ENCODE results near the gene FGD5. TPM values are rescaled to one million over a fixed set of nuclear protein-coding genes. Genes with fewer than 3 reads are reported as not detected.

FGD5 gene
- total and polyA plus RNA-seq, 8 donors: 1.2 to 34.1 (median 9.0) TPM

- Histone ChIP-seq H3K4me3 (no peak overlapping the region), H3K27me3 (no peaks in the 10 kb centered on the region), H3K9me3 (peaks cover 0 to 5% (median under 1%) of the 10 kb centered on the region in 4 donors), H3K4me1 (no peaks in the 10 kb centered on the region), H3K36me3 (no peaks in the 10 kb centered on the region), H3K27ac (no peak overlapping the region)
- no peak for DNase-seq
- WGBS, 5 donors: 81 to 89% (median 86%) methylated on average over 6 of the region's 6 CpGs
- TF ChIP-seq POLR2AphosphoS5 (IDR thresholded peaks at IDR 0.05) (no peak), POLR2A (IDR thresholded peaks at IDR 0.05) (no peak), EP300 (IDR thresholded peaks at IDR 0.05) (no peak)
- TF ChIP-seq, protein P1, sequence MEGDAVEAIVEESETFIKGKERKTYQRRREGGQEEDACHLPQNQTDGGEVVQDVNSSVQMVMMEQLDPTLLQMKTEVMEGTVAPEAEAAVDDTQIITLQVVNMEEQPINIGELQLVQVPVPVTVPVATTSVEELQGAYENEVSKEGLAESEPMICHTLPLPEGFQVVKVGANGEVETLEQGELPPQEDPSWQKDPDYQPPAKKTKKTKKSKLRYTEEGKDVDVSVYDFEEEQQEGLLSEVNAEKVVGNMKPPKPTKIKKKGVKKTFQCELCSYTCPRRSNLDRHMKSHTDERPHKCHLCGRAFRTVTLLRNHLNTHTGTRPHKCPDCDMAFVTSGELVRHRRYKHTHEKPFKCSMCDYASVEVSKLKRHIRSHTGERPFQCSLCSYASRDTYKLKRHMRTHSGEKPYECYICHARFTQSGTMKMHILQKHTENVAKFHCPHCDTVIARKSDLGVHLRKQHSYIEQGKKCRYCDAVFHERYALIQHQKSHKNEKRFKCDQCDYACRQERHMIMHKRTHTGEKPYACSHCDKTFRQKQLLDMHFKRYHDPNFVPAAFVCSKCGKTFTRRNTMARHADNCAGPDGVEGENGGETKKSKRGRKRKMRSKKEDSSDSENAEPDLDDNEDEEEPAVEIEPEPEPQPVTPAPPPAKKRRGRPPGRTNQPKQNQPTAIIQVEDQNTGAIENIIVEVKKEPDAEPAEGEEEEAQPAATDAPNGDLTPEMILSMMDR (IDR thresholded peaks at IDR 0.05): no peak
- intact Hi-C loops (cut with DNase I; ENCODE audit: low total_unique reads): no loop called here
Observed at GRCh38 chr3:14773691-14774128, 45.1 kb upstream of the FGD5 start.

- H3K4me3 ChIP-seq: no peak overlapping the region
- 56 to 68% (median 59%) methylated on average over 8 to 12 of the region's 12 CpGs for WGBS, 5 donors
- intact Hi-C loops (cut with DNase I; ENCODE audit: low total_unique reads): no loop called here
- H3K27ac ChIP-seq: no peak overlapping the region
- peaks cover 0 to 13% (median 4%) of the 10 kb centered on the region in 4 donors for H3K9me3 ChIP-seq
- no peaks in the 10 kb centered on the region for H3K36me3 ChIP-seq
- TF ChIP-seq POLR2A (IDR thresholded peaks at IDR 0.05) (no peak), EP300 (IDR thresholded peaks at IDR 0.05) (no peak), POLR2AphosphoS5 (IDR thresholded peaks at IDR 0.05) (no peak)
- TF ChIP-seq, protein P1 (IDR thresholded peaks at IDR 0.05): no peak
- no peaks in the 10 kb centered on the region for H3K4me1 ChIP-seq
- no peaks in the 10 kb centered on the region for H3K27me3 ChIP-seq
- DNase-seq: peak; percentile 23 to 25
Observed at GRCh38 chr3:14774431-14774830, 44.3 kb upstream of the FGD5 start.

GRCh38 chr3:14775011-14775410, 43.8 kb upstream of the FGD5 start:
- TF ChIP-seq, protein P1 (IDR thresholded peaks at IDR 0.05): no peak
- TF ChIP-seq POLR2AphosphoS5 (IDR thresholded peaks at IDR 0.05) (no peak), POLR2A (IDR thresholded peaks at IDR 0.05) (no peak), EP300 (IDR thresholded peaks at IDR 0.05) (no peak)
- WGBS, 5 donors: 86 to 94% (median 91%) methylated on average over 7 of the region's 7 CpGs
- intact Hi-C loops (cut with DNase I; ENCODE audit: low total_unique reads): no loop called here

DNA sequence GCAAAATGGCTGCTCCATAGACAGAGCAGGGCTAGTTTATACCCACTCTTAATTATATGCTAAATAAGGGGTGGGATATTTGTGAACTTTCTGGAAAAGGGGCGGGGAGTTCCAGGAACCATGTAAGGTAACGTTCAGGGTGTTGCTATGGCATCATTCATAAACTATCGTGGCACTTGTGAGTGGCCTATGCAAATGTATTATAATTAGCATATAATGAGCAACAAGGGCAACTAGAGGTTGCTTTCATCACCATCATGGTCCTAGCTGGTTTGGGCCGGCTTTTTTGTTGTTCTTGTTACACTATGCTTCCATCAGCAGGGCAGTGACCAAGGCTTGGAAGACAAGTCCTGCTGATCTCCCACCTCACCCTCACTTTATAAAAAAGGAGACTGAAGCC, 43.2 kb upstream of the FGD5 start:
- H3K27ac ChIP-seq: no peak overlapping the region
- intact Hi-C loops (cut with DNase I; ENCODE audit: low total_unique reads): no loop called here
- H3K4me1 ChIP-seq: no peaks in the 10 kb centered on the region
- H3K36me3 ChIP-seq: no peaks in the 10 kb centered on the region
- H3K4me3 ChIP-seq: no peak overlapping the region
- peaks cover 0 to 13% (median 6%) of the 10 kb centered on the region in 4 donors for H3K9me3 ChIP-seq
- peak in 1 of 2 donors; percentile 5 for DNase-seq
- TF ChIP-seq POLR2AphosphoS5 (IDR thresholded peaks at IDR 0.05) (no peak), POLR2A (IDR thresholded peaks at IDR 0.05) (no peak), EP300 (IDR thresholded peaks at IDR 0.05) (no peak)
- TF ChIP-seq, protein P1 (IDR thresholded peaks at IDR 0.05): no peak
- 72 to 93% (median 84%) methylated on average over 4 of the region's 4 CpGs for WGBS, 5 donors
- no peaks in the 10 kb centered on the region for H3K27me3 ChIP-seq

More at GRCh38 chr3:14775011-14775410, 43.8 kb upstream of the FGD5 start:
- Histone ChIP-seq H3K9me3 (peaks cover 0 to 13% (median 6%) of the 10 kb centered on the region in 4 donors), H3K27me3 (no peaks in the 10 kb centered on the region), H3K36me3 (no peaks in the 10 kb centered on the region), H3K27ac (no peak overlapping the region), H3K4me1 (no peaks in the 10 kb centered on the region), H3K4me3 (no peak overlapping the region)
- peak in 1 of 2 donors; percentile 21 for DNase-seq

Data from stomach (tissue), 9 donors.